GM12864 (cell line): ENCODE measurements around the gene PHACTR1.

ENCODE experiments used
- DNase-seq: peaks from one replicate; pipeline ENCODE4 v3.0.0-alpha.2; 2011; ENCODE audit warnings: low read depth
- H3K4me3 ChIP-seq: 2 replicates; pipeline ENCODE4 v1.5.1; 2011; ENCODE audit warnings: mild to moderate bottlenecking, low read depth, low read length, control low read depth
- TF ChIP-seq, protein P1 (sequence below): IDR thresholded peaks from 2 replicates; pipeline ENCODE4 v1.5.1; 2011; ENCODE audit warnings: low read depth, mild to moderate bottlenecking, moderate library complexity, low read length, control low read depth, inconsistent platforms; ENCODE audit errors: missing control alignments

The PHACTR1 gene

GRCh38 chr6:12974551-12974950, 258.0 kb downstream of the PHACTR1 start:
- no peak for DNase-seq
- no peak overlapping the region for H3K4me3 ChIP-seq
- TF ChIP-seq, protein P1, sequence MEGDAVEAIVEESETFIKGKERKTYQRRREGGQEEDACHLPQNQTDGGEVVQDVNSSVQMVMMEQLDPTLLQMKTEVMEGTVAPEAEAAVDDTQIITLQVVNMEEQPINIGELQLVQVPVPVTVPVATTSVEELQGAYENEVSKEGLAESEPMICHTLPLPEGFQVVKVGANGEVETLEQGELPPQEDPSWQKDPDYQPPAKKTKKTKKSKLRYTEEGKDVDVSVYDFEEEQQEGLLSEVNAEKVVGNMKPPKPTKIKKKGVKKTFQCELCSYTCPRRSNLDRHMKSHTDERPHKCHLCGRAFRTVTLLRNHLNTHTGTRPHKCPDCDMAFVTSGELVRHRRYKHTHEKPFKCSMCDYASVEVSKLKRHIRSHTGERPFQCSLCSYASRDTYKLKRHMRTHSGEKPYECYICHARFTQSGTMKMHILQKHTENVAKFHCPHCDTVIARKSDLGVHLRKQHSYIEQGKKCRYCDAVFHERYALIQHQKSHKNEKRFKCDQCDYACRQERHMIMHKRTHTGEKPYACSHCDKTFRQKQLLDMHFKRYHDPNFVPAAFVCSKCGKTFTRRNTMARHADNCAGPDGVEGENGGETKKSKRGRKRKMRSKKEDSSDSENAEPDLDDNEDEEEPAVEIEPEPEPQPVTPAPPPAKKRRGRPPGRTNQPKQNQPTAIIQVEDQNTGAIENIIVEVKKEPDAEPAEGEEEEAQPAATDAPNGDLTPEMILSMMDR: no peak

- TF ChIP-seq, protein P1: no peak
- no peak for DNase-seq
- H3K4me3 ChIP-seq: no peak overlapping the region
Measured at GRCh38 chr6:12976366-12976765, 259.8 kb downstream of the PHACTR1 start.

- no peak for DNase-seq
- TF ChIP-seq, protein P1: no peak
- no peak overlapping the region for H3K4me3 ChIP-seq
Measured at GRCh38 chr6:12977206-12977605, 260.6 kb downstream of the PHACTR1 start.

GRCh38 chr6:12977806-12978205, 261.2 kb downstream of the PHACTR1 start:
- no peak overlapping the region for H3K4me3 ChIP-seq
- no peak for DNase-seq
- TF ChIP-seq, protein P1: no peak

DNA sequence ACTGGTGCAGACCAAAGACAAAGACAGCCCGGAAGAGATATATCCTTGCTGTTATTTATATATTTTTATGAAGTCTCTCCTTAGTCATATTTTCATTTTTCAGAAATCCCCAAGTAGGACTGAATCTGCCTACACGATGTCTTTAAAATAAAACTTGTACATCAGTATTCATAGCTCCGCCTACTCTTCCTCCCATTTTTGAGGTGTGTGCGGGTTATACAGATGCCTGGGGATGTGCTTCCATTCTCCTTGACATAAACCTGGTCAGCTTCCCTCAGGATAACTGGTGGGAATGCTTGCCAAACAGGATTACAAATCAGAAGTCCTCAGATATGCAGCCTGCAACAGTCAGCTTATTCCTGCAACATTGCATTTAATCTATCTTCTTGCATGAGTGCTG, 264.2 kb downstream of the PHACTR1 start:
- DNase-seq: no peak
- no peak overlapping the region for H3K4me3 ChIP-seq
- TF ChIP-seq, protein P1: no peak

GRCh38 chr6:12984776-12985175, 268.2 kb downstream of the PHACTR1 start:
- TF ChIP-seq, protein P1: no peak
- H3K4me3 ChIP-seq: no peak overlapping the region
- DNase-seq: no peak

GRCh38 chr6:12987783-12988182, 271.2 kb downstream of the PHACTR1 start:
- DNase-seq: no peak
- no peak overlapping the region for H3K4me3 ChIP-seq
- TF ChIP-seq, protein P1: no peak
